HG02852 (cell line): ENCODE results near the gene LRFN4.
"Not testable (repeated sequence)": the region's sequence is repeated elsewhere in the genome, so short reads cannot be mapped to it uniquely, and the experiment has no call there.

Source experiments
- ATAC-seq: cut with Tn5 transposase; IDR thresholded peaks from one replicate; pipeline ENCODE4 v1.9.1; 2021; ENCODE audit warnings: mild to moderate bottlenecking, moderate library complexity; ENCODE audit not compliant: unreplicated experiment

The LRFN4 gene

GRCh38 chr11:66856496-66857233, at the start of gene LRFN4:
Gene LRFN4, plus strand, starts transcription at chr11:66857064. Its CDS starts 681 bp downstream, at chr11:66857745.
- peak; percentile 22 for ATAC-seq

GRCh38 chr11:66809592-66809991, 47.3 kb upstream of the LRFN4 start:
- no peak for ATAC-seq

- ATAC-seq: no peak
Observed at GRCh38 chr11:66810576-66811185, 46.2 kb upstream of the LRFN4 start.

- ATAC-seq: no peak
Observed at GRCh38 chr11:66814678-66815077, 42.2 kb upstream of the LRFN4 start.

- ATAC-seq: no peak
Observed at GRCh38 chr11:66815646-66816045, 41.2 kb upstream of the LRFN4 start.

- no peak for ATAC-seq
Observed at GRCh38 chr11:66818231-66818955, 38.5 kb upstream of the LRFN4 start.

GRCh38 chr11:66820381-66820780, 36.5 kb upstream of the LRFN4 start:
- ATAC-seq: no peak

GRCh38 chr11:66820901-66821300, 36.0 kb upstream of the LRFN4 start:
- no peak for ATAC-seq

GRCh38 chr11:66823700-66824099, 33.2 kb upstream of the LRFN4 start:
- ATAC-seq: no peak

GRCh38 chr11:66824573-66824972, 32.3 kb upstream of the LRFN4 start:
- ATAC-seq: not testable (repeated sequence)

GRCh38 chr11:66834539-66834845, 22.4 kb upstream of the LRFN4 start:
- ATAC-seq: no peak

GRCh38 chr11:66834943-66835342, 21.9 kb upstream of the LRFN4 start:
- ATAC-seq: no peak

GRCh38 chr11:66835768-66836405, 21.0 kb upstream of the LRFN4 start:
- no peak for ATAC-seq

GRCh38 chr11:66840317-66841091, 16.4 kb upstream of the LRFN4 start:
- no peak for ATAC-seq

- ATAC-seq: no peak
Observed at GRCh38 chr11:66841861-66842260, 15.0 kb upstream of the LRFN4 start.

- ATAC-seq: no peak
Observed at GRCh38 chr11:66842501-66842895, 14.4 kb upstream of the LRFN4 start.

- peak; percentile 75 for ATAC-seq
Observed at GRCh38 chr11:66842896-66843775, 13.7 kb upstream of the LRFN4 start, which contains the start of gene RCE1. Gene RCE1, plus strand, starts transcription at chr11:66843441. Its CDS starts 15 bp downstream, at chr11:66843456.

- no peak for ATAC-seq
Observed at GRCh38 chr11:66843776-66844495, 12.9 kb upstream of the LRFN4 start.

GRCh38 chr11:66844496-66845142, 12.2 kb upstream of the LRFN4 start:
- no peak for ATAC-seq
